ENCODE results near the gene KIF6. TPM values are rescaled to one million over a fixed set of nuclear protein-coding genes. Genes with fewer than 3 reads are reported as not detected.

Gene KIF6
- total RNA-seq, 1 experiment from 2014 or later, result not detected

GRCh38 chr6:39289490-39289889, 435.7 kb downstream of the KIF6 start:
- Histone ChIP-seq H3K9me2 (ENCODE audit: insufficient read depth) (no peaks in the 10 kb centered on the region), H3K4me3 (replicated peaks in 1 of 2; ENCODE audit: low read depth in 1 of 2, low read length in 2 of 2) (no peak overlapping the region), H3K79me2 (ENCODE audit: insufficient read depth, low read length) (no peaks in the 10 kb centered on the region), H3K9me3 (ENCODE audit: control insufficient read depth in 1 of 2, insufficient read depth in 1 of 2, low read depth in 1 of 2, low read length in 2 of 2) (no peaks in the 10 kb centered on the region), H3K36me3 (ENCODE audit: control insufficient read depth in 1 of 2, insufficient read depth in 2 of 2, low read length in 2 of 2) (no peaks in the 10 kb centered on the region), H3K9ac (ENCODE audit: low read length) (no peak overlapping the region), H3K4me1 (ENCODE audit: control insufficient read depth in 1 of 2, insufficient read depth in 2 of 2, low read length in 2 of 2) (peaks cover 0 to 8% of the 10 kb centered on the region in 2 experiments; a peak in 1 of 4 replicates), H3K27ac (ENCODE audit: low read depth, low read length) (no peak overlapping the region), H3K27me3 (ENCODE audit: insufficient read depth, low read length) (no peaks in the 10 kb centered on the region), H2AFZ (ENCODE audit: low read depth, low read length, poor library complexity, severe bottlenecking) (no peak overlapping the region), H3K4me2 (ENCODE audit: low read length) (no peak overlapping the region), H4K20me1 (ENCODE audit: insufficient read depth) (no peaks in the 10 kb centered on the region)
- intact Hi-C loops (cut with micrococcal nuclease), result no loop called here
- TF ChIP-seq ATF3 (IDR thresholded peaks at IDR 0.05) (no peak), REST (IDR thresholded peaks at IDR 0.05; ENCODE audit: low read depth) (no peak), ZNF274 (IDR thresholded peaks at IDR 0.05; ENCODE audit: low read depth, low read length) (no peak), TCF7L2 (IDR thresholded peaks at IDR 0.05; ENCODE audit: borderline replicate concordance, extremely low read depth, insufficient read depth, insufficient read length) (no peak), FOSL1 (IDR thresholded peaks at IDR 0.05; ENCODE audit: low read depth) (no peak), SP1 (IDR thresholded peaks at IDR 0.05; ENCODE audit: low read depth) (no peak), MAX (IDR thresholded peaks at IDR 0.05) (no peak), ELF1 (IDR thresholded peaks at IDR 0.05; ENCODE audit: borderline replicate concordance, low read depth) (no peak), CTCF (IDR thresholded peaks at IDR 0.05 in 2 of 3, conservative IDR thresholded peaks at IDR 0.05 in 1 of 3; ENCODE audit: borderline replicate concordance in 1 of 3, insufficient read depth in 1 of 3, low read depth in 2 of 3, low read length in 2 of 3) (no peak), EZH2 (IDR thresholded peaks at IDR 0.05) (no peak), EZH2phosphoT487 (IDR thresholded peaks at IDR 0.05; ENCODE audit: borderline replicate concordance) (no peak)
- TF ChIP-seq, protein P1, sequence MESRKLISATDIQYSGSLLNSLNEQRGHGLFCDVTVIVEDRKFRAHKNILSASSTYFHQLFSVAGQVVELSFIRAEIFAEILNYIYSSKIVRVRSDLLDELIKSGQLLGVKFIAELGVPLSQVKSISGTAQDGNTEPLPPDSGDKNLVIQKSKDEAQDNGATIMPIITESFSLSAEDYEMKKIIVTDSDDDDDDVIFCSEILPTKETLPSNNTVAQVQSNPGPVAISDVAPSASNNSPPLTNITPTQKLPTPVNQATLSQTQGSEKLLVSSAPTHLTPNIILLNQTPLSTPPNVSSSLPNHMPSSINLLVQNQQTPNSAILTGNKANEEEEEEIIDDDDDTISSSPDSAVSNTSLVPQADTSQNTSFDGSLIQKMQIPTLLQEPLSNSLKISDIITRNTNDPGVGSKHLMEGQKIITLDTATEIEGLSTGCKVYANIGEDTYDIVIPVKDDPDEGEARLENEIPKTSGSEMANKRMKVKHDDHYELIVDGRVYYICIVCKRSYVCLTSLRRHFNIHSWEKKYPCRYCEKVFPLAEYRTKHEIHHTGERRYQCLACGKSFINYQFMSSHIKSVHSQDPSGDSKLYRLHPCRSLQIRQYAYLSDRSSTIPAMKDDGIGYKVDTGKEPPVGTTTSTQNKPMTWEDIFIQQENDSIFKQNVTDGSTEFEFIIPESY (IDR thresholded peaks at IDR 0.05; ENCODE audit: extremely low read depth, insufficient replicate concordance, low read length), result no peak
- DNase-seq (ENCODE audit: low read depth, low spot score) (no peak), ATAC-seq (no peak)
- CTCF ChIA-PET, result no interaction called here
- POLR2A ChIA-PET, result no interaction called here
- RAD21 ChIA-PET (ENCODE audit: low non-redundant PET in 1 of 2, low total read pairs in 2 of 2, uncharacterized antibody in 2 of 2, unreplicated experiment in 2 of 2), result no interaction called here
- no TSS peak for BruUV-seq (replicated peaks)
